Activated naive CD4-positive, alpha-beta T cell treated with anti-CD3 and anti-CD28 coated beads, Interleukin-2, amount 50 U/mL, for 72 hours (primary cell): Measurements from ENCODE around the gene LGR6. TPM values are rescaled to one million over a fixed set of nuclear protein-coding genes. Genes with fewer than 3 reads are reported as not detected.
A peak's percentile ranks its signal among the peaks of the same experiment; 100 is the strongest.
"Not testable (repeated sequence)": the region's sequence is repeated elsewhere in the genome, so short reads cannot be mapped to it uniquely, and the experiment has no call there.

ENCODE experiments used
- ATAC-seq, 2 donors: fragments of 150-1000 bp; cut with Tn5 transposase; 2 replicates each; pipeline ENCODE4 v1.10.0; 2021; ENCODE audit warnings: mild to moderate bottlenecking in 2 of 2, moderate library complexity in 2 of 2
- DNase-seq, 2 donors: peaks; one replicate each; pipeline ENCODE4 v3.0.0; 2021 to 2022; ENCODE audit warnings: low spot score in 2 of 2
- H3K27ac Mint-ChIP-seq, 2 donors: one replicate each; pipeline ENCODE4 v1.8.0; 2022; ENCODE audit warnings: mild to moderate bottlenecking in 2 of 2, mixed read lengths in 2 of 2
- H3K36me3 Mint-ChIP-seq, 2 donors: one replicate each; pipeline ENCODE4 v1.8.0; 2022; ENCODE audit warnings: mixed read lengths in 2 of 2
- H3K9me3 Mint-ChIP-seq, 2 donors: one replicate each; pipeline ENCODE4 v1.8.0; 2022; ENCODE audit warnings: mixed read lengths in 2 of 2
- total RNA-seq, 2 donors: library from RNA; stranded (reverse); gene quantifications; one replicate each; pipeline ENCODE4 v1.2.3, GENCODE V29; 2022

LGR6 gene
- total RNA-seq, 2 donors from 2014 or later = 0.14 TPM

- Mint-ChIP-seq H3K27ac (peak overlapping the region in 1 of 2 donors; percentile 9), H3K36me3 (no peaks in the 10 kb centered on the region), H3K9me3 (no peaks in the 10 kb centered on the region)
- no peak for ATAC-seq
- peak in 1 of 2 donors; percentile 48 for DNase-seq
These were observed 124.6 kb downstream of the LGR6 start for GRCh38 chr1:202317941-202318925.

GRCh38 chr1:202319381-202320080, 125.9 kb downstream of the LGR6 start:
- H3K36me3 Mint-ChIP-seq = no peaks in the 10 kb centered on the region
- peak overlapping the region; percentile 9 to 69 for H3K27ac Mint-ChIP-seq
- no peaks in the 10 kb centered on the region for H3K9me3 Mint-ChIP-seq

GRCh38 chr1:202320081-202320405, 126.4 kb downstream of the LGR6 start:
- DNase-seq = no peak
- no peaks in the 10 kb centered on the region for H3K9me3 Mint-ChIP-seq
- no peak for ATAC-seq
- no peak overlapping the region for H3K27ac Mint-ChIP-seq
- H3K36me3 Mint-ChIP-seq = no peaks in the 10 kb centered on the region

More at GRCh38 chr1:202319381-202320080, 125.9 kb downstream of the LGR6 start:
- ATAC-seq (no peak), DNase-seq (peak in 1 of 2 donors; percentile 16)

- no peaks in the 10 kb centered on the region for H3K36me3 Mint-ChIP-seq
- ATAC-seq (no peak), DNase-seq (no peak)
- no peaks in the 10 kb centered on the region for H3K9me3 Mint-ChIP-seq
- H3K27ac Mint-ChIP-seq = no peak overlapping the region
These were observed 130.1 kb downstream of the LGR6 start for GRCh38 chr1:202323731-202324130.

- Mint-ChIP-seq H3K36me3 (no peaks in the 10 kb centered on the region), H3K9me3 (no peaks in the 10 kb centered on the region), H3K27ac (no peak overlapping the region)
- no peak for DNase-seq
- peak in 1 of 2 donors; percentile 33 for ATAC-seq
These were observed 131.0 kb downstream of the LGR6 start for GRCh38 chr1:202324646-202325045.

GRCh38 chr1:202329891-202330290, 136.3 kb downstream of the LGR6 start:
- Mint-ChIP-seq H3K27ac (no peak overlapping the region), H3K9me3 (no peaks in the 10 kb centered on the region), H3K36me3 (peaks cover 11 to 23% of the 10 kb centered on the region in 2 donors)
- ATAC-seq (no peak), DNase-seq (no peak)

GRCh38 chr1:202333861-202334260, 140.3 kb downstream of the LGR6 start:
- H3K27ac Mint-ChIP-seq = no peak overlapping the region
- H3K9me3 Mint-ChIP-seq = no peaks in the 10 kb centered on the region
- ATAC-seq (no peak), DNase-seq (no peak)
- peaks cover 11 to 31% of the 10 kb centered on the region in 2 donors for H3K36me3 Mint-ChIP-seq

- no peak for DNase-seq
These were observed 150.2 kb downstream of the LGR6 start for GRCh38 chr1:202343652-202344349.

GRCh38 chr1:202348005-202348508, 154.5 kb downstream of the LGR6 start:
- Mint-ChIP-seq H3K27ac (peak overlapping the region; percentile 95 to 97), H3K9me3 (no peaks in the 10 kb centered on the region), H3K36me3 (peaks cover 5 to 14% of the 10 kb centered on the region in 2 donors)
- DNase-seq (no peak), ATAC-seq (no peak)

More at GRCh38 chr1:202343652-202344349, 150.2 kb downstream of the LGR6 start:
- H3K27ac Mint-ChIP-seq = peak overlapping the region; percentile 43 to 78
- ATAC-seq = no peak
- peaks cover 18 to 23% of the 10 kb centered on the region in 2 donors for H3K36me3 Mint-ChIP-seq
- no peaks in the 10 kb centered on the region for H3K9me3 Mint-ChIP-seq

- H3K9me3 Mint-ChIP-seq = no peaks in the 10 kb centered on the region
- DNase-seq (peak; percentile 91 to 93), ATAC-seq (peak; percentile 99)
- peaks cover 5 to 14% of the 10 kb centered on the region in 2 donors for H3K36me3 Mint-ChIP-seq
- peak within 1 kb of the TSS; percentile 95 to 97 for H3K27ac Mint-ChIP-seq
These were observed 155.1 kb downstream of the LGR6 start, which contains the start of gene PPP1R12B for GRCh38 chr1:202348509-202349205. TSS of gene PPP1R12B (plus strand) at chr1:202348699. CDS start at chr1:202348852, 153 bp downstream.

GRCh38 chr1:202349206-202349928, 155.8 kb downstream of the LGR6 start:
- no peaks in the 10 kb centered on the region for H3K9me3 Mint-ChIP-seq
- DNase-seq (no peak), ATAC-seq (peak in 1 of 2 donors; percentile 39)
- peak overlapping the region; percentile 39 to 95 for H3K27ac Mint-ChIP-seq
- H3K36me3 Mint-ChIP-seq = peaks cover 5 to 14% of the 10 kb centered on the region in 2 donors

- H3K27ac Mint-ChIP-seq = no peak overlapping the region
- ATAC-seq = no peak
- no peak for DNase-seq
- peaks cover 5 to 14% of the 10 kb centered on the region in 2 donors for H3K36me3 Mint-ChIP-seq
- no peaks in the 10 kb centered on the region for H3K9me3 Mint-ChIP-seq
These were observed 158.1 kb downstream of the LGR6 start for GRCh38 chr1:202351725-202352124.

- not testable (repeated sequence) for H3K27ac Mint-ChIP-seq, DNase-seq, ATAC-seq, H3K9me3 Mint-ChIP-seq
- peaks cover 5 to 14% of the 10 kb centered on the region in 2 donors for H3K36me3 Mint-ChIP-seq
These were observed 159.1 kb downstream of the LGR6 start for GRCh38 chr1:202352583-202353197.

GRCh38 chr1:202355944-202356553, 162.4 kb downstream of the LGR6 start:
- no peak overlapping the region for H3K27ac Mint-ChIP-seq
- DNase-seq (no peak), ATAC-seq (no peak)
- H3K9me3 Mint-ChIP-seq = no peaks in the 10 kb centered on the region
- H3K36me3 Mint-ChIP-seq = no peaks in the 10 kb centered on the region

- no peak for ATAC-seq
- no peak for DNase-seq
- Mint-ChIP-seq H3K27ac (no peak overlapping the region), H3K9me3 (no peaks in the 10 kb centered on the region), H3K36me3 (no peaks in the 10 kb centered on the region)
These were observed 163.9 kb downstream of the LGR6 start for GRCh38 chr1:202357506-202357905.
